Astrocyte of the spinal cord (primary cell): ENCODE data around the gene DOCK4.

Experiments used
- DNase-seq: peaks from one replicate; pipeline ENCODE4 v3.0.0; 2011; ENCODE audit warnings: low read depth, low spot score
- H3K4me3 ChIP-seq: 2 replicates; pipeline ENCODE4 v1.5.1; 2011; ENCODE audit warnings: low read depth, mild to moderate bottlenecking, low read length, moderate library complexity
- in situ Hi-C: cut with HindIII; loops from 2 replicates; pipeline ENCODE4 v1.10.0; 2017; ENCODE audit warnings: low sequenced_read_pairs
- TF ChIP-seq, protein P1 (sequence below): IDR thresholded peaks from 2 replicates; pipeline ENCODE4 v1.5.1; 2012; ENCODE audit warnings: low read depth, mild to moderate bottlenecking, low read length, inconsistent platforms

The DOCK4 gene

GRCh38 chr7:111987886-111988285 is 218.3 kb downstream of the DOCK4 start:
- TF ChIP-seq, protein P1, sequence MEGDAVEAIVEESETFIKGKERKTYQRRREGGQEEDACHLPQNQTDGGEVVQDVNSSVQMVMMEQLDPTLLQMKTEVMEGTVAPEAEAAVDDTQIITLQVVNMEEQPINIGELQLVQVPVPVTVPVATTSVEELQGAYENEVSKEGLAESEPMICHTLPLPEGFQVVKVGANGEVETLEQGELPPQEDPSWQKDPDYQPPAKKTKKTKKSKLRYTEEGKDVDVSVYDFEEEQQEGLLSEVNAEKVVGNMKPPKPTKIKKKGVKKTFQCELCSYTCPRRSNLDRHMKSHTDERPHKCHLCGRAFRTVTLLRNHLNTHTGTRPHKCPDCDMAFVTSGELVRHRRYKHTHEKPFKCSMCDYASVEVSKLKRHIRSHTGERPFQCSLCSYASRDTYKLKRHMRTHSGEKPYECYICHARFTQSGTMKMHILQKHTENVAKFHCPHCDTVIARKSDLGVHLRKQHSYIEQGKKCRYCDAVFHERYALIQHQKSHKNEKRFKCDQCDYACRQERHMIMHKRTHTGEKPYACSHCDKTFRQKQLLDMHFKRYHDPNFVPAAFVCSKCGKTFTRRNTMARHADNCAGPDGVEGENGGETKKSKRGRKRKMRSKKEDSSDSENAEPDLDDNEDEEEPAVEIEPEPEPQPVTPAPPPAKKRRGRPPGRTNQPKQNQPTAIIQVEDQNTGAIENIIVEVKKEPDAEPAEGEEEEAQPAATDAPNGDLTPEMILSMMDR = no peak
- in situ Hi-C loops = no loop called here

GRCh38 chr7:111987115-111987826 is 218.9 kb downstream of the DOCK4 start:
- DNase-seq = peak; percentile 52
- in situ Hi-C loops = no loop called here
- TF ChIP-seq, protein P1 = no peak
- H3K4me3 ChIP-seq = no peak overlapping the region

More at GRCh38 chr7:111987886-111988285, 218.3 kb downstream of the DOCK4 start:
- no peak overlapping the region for H3K4me3 ChIP-seq
- DNase-seq = no peak

- no peak overlapping the region for H3K4me3 ChIP-seq
Measured at GRCh38 chr7:111986601-111987000, 219.6 kb downstream of the DOCK4 start.

GRCh38 chr7:111985798-111986197 is 220.4 kb downstream of the DOCK4 start:
- TF ChIP-seq, protein P1 = no peak
- in situ Hi-C loops = no loop called here
- no peak overlapping the region for H3K4me3 ChIP-seq
- DNase-seq = no peak

More at GRCh38 chr7:111986601-111987000, 219.6 kb downstream of the DOCK4 start:
- in situ Hi-C loops = no loop called here
- TF ChIP-seq, protein P1 = no peak
- DNase-seq = peak; percentile 10

DNA sequence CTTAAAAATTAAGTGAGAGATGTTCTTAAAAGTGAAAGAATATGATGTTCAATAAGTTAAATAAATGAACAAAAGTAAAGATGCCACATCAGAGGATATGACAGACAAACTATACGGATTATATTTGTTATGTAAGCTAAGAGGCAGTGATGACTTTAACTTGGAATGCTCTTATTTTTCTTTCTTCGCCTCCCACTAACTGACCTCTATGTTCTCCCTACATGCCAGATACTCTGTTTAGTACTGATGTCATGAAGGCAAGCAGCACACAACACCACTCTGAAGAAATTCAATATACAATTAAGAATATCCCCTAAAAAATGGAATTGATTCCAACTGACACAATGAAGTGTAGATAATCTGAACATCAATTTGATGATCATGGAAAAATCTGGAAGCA is 223.4 kb downstream of the DOCK4 start:
- in situ Hi-C loops = no loop called here
- TF ChIP-seq, protein P1 = no peak
- DNase-seq = peak; percentile 62
- no peak overlapping the region for H3K4me3 ChIP-seq

GRCh38 chr7:111982133-111982532 is 224.1 kb downstream of the DOCK4 start:
- in situ Hi-C loops = no loop called here
- no peak overlapping the region for H3K4me3 ChIP-seq
- no peak for DNase-seq
- TF ChIP-seq, protein P1 = no peak
